ENCODE data around the gene TRIM17.

GRCh38 chr1:228360533-228361313, 55.9 kb downstream of the TRIM17 start:
- TF ChIP-seq ZNF274 (IDR thresholded peaks at IDR 0.05; ENCODE audit: low read depth, low read length): no peak
- no peak for TF ChIP-seq YY1 (IDR thresholded peaks at IDR 0.05; ENCODE audit: insufficient read depth, insufficient read length)
